ENCODE results near the gene RAD54L.
"Not testable (repeated sequence)": the region's sequence is repeated elsewhere in the genome, so short reads cannot be mapped to it uniquely, and the experiment has no call there.

Gene RAD54L

DNA sequence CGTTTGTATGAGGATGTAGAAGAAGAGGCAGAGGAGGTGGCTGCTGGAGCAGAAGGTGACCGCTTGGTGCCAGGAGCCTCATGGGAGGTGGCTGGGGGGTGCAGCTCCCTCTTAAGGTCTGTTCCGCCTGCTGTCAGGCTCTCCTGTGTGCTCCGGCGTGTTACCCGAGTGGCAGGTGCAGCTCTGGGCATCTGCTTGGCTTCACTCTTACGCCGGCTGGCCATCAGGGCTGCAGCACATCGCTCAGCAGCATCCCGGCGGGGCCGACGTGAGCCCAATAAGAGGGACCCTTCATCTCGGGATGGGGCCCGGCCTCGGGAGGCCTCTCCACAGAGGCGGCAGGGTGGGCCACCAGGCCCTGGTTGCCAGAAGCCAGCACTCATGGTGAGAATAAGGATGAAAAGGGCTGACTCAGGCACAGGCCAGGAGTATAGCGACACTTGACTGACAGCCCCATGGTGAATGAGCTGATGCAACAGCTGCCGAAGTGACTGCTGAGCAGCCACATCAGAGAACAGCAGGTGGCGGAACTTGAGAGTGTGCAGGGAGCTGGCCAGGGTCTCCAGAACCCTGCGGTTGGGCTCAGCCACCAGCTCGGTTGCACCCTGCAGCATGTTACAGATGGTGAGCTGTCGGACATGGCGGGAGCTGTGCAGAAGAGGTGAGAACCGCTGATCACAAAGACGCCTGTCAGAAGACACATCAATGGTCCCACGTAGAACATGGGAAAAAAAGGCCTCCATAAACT, 38.3 kb downstream of the RAD54L start:
- no peak for DNase-seq (ENCODE audit: low spot score)

DNA sequence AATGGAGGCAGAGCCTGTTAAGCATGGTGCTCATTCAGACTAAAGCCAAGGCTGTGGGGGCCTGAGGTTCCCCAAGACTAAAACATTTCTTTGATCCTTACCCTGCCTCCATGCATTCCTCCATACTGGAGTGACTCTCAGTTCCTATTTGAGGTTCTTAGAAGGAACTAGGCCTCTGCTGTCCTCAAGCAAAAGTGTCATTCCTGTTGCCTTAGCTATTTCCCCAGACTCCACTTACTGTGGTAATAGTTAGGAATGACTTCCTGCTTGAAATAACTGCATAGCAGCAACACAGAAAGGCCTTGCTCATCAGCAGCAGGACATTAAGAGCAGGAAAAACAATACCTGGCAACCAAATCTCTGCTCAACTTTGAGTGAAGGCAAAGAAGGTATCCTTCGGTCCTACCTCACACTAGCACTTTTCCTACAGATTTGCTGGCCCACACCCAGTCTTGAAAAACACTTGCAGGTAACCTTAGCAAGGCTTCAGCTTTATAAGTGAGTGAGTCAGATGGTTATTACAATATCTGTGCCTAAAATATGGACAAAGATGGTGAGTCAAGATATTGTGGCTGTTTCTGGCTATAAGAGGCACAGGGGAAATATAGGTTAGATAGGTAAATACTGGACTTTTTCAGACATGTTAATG, 41.0 kb downstream of the RAD54L start:
- no peak for DNase-seq (ENCODE audit: low spot score)

DNA sequence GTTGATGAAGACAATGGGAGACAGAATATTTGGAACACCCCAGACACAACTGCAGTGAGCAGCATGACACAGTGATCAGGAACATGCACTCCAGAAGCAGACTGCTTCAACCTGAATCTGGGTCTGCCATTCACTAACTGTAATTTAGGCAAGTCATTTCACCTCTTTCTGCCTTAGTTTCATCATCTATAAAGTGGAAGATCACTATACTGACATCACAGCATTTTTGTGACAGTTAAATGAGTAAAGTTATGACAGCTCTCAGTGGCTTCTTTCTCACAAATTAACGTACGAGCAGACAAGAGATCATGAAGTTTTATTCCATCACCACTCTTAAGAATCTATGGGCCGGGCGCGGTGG, 41.6 kb downstream of the RAD54L start:
- DNase-seq (ENCODE audit: low spot score): no peak

DNA sequence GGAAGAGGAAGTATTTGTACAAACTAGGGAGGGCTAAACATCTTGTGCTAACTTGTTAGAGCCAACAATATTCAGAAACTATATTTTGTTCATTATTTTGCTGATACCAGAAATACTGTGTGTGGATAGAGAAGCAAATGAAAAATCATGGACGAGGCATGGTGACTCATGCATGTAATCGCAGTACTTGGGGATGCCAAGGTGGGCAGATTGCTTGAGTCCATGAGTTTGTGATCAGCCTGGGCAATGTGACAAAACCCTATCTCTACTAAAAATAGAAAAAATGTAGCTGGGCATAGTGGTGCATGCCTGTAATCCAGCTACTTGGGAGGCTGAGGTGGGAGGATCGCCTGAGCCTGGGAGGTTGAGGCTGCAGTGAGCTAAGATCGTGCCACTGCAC, 42.4 kb downstream of the RAD54L start:
- no peak for DNase-seq (ENCODE audit: low spot score)

DNA sequence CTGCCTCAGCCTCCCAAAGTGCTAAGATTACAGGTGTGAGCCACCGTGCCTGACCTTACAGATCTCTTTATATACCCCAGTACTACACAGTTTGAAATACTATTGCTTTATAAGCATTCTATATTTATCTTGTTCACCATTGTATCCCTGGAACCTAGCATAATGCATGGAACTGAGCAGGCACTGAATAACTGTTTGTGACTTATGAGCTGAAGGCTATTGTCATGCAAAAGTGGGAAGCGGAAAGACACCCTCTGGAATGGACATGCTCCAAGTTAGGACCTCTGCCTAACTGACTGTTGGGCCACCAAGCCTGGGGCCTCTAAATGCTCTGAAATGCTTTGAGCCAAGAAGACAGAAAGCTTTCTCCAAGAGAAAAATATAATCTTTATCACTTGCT, 47.7 kb downstream of the RAD54L start:
- no peak for DNase-seq (ENCODE audit: low spot score)

DNA sequence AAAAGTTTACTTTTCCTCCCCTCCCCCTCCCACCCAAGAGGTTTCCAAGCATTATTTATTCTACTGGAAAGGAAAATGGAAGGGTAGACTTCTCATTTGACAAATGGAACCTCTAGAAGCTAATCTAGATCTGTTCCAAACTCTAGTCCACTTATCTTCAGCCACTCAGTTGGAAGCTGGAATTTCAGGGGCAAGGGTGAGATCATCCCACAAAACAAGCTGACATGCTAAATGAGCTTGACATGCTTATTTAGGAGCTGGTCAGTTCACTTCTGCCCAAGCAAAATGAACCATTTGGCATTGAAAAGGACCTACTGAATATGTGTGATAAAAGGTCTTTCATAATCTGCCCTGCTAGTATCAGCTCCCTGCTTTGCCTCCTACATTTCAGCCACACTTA, 50.8 kb downstream of the RAD54L start:
- no peak for DNase-seq (ENCODE audit: low spot score)

DNA sequence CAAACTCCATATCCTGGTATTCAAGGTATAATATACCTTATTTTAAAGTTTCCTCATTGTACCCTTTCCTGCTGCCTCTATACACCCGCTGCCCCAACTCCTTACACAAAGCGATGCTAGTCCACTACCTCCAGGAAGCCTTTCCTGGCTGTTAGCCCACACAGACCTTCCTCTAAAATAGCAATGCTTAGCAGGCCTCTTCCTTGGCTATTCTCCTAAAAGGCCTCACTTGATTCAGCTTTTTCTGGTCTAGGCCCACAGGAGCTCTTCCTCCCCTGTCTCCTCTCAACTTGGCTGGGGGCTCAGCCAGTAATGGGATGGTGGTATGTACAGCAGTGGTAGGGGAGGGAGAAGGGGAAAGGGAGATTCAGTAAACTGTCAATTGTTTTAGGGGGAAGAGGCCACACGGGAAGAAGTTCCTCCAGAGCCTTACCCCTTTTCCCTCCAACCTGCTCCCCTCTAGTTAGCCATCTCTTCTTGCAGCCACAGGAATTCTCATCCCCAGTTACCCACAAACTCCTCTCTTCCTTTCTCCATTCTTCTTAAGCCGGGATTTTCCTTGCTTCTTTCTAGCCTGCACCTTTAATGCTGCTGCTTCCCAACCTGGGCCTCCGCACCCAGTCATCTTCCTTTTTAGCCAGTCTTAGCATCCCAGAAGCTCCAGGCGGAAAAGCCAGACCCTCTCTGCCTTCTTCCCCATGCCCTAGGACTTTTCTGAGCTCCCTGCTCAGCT, 53.3 kb downstream of the RAD54L start:
- no peak for DNase-seq (ENCODE audit: low spot score)

DNA sequence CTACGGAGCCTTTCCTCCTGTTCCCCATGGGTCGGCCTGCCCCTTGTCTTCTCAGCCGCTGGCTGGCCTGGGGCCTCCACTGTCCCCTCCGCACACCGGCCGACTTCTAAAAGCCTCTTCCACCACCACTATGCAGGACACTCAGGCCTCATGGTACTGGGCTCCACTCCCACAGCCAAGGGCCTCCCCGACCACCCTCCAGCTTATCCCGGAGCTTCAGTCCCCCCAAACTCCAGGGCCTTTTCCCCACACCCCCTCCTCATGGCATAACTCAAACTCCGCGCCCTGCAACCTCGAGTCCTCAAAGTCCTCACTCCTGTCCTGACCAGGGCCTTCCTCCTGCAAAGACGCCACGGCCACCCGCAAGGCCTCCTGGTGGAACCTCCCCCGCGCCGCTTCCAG, 53.8 kb downstream of the RAD54L start:
- DNase-seq (ENCODE audit: low spot score): no peak

DNA sequence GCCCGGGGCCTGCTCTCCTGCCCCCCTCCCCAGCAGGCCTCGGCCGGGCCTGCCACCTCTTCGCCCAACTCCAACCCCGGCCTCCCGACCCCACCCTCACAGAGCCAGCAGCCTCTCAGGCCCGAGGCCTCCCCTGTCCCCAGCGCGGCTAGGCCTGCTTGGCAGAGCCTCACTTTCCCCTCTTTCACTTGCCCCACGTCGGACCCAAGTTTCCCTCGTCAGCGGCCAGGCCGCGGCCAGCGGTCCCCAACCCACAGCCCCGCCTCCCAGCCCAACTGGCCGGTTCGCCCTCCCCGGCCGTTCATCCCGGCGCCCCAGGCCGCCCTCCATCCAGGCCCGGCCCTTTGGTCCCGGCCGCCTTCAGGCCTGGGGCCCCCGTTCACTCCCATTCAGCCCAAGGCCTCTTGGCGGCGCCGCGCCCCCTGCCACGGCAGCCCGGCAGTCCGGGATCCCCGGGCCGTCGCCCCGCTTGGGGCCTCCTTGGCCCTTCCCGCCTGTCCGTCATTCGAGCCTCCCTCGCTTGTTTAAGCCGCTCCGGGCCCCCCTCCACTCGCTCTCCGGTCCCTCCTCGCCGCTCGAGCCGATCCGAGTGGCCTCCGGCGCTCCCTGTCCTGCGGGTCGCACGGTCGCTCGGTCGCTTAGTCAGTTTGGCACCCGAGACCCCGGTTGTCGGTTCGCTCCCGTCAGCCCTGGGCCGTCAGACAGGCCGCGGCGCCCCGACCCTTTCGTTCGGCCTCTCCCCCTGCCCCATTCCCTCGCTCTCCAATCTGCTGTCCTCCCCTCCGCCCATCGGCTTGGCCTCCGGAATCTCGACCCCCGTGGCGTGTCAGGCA, 54.5 kb downstream of the RAD54L start:
- peak; percentile 74 for DNase-seq (ENCODE audit: low spot score)

DNA sequence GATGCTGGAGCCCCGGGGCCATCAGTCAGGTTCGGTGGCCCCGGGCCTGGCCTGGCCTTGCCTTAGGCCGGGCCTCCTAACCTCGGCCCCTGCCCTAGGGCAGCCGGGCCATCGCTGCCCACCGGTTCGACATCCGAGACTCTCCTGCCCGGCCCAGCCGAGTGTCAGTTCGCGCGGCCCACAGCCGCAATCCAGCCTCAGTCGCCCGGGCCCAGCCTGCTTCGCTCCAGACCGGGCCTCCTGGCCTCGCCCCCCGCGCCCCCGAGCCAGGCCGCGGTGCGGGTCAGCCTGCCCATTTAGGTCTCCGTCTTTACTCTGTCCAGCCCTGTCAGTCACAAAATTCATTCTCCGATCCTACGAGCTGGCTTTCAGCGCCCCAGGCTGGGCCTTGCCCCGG, 55.1 kb downstream of the RAD54L start:
- peak; percentile 52 for DNase-seq (ENCODE audit: low spot score)

DNA sequence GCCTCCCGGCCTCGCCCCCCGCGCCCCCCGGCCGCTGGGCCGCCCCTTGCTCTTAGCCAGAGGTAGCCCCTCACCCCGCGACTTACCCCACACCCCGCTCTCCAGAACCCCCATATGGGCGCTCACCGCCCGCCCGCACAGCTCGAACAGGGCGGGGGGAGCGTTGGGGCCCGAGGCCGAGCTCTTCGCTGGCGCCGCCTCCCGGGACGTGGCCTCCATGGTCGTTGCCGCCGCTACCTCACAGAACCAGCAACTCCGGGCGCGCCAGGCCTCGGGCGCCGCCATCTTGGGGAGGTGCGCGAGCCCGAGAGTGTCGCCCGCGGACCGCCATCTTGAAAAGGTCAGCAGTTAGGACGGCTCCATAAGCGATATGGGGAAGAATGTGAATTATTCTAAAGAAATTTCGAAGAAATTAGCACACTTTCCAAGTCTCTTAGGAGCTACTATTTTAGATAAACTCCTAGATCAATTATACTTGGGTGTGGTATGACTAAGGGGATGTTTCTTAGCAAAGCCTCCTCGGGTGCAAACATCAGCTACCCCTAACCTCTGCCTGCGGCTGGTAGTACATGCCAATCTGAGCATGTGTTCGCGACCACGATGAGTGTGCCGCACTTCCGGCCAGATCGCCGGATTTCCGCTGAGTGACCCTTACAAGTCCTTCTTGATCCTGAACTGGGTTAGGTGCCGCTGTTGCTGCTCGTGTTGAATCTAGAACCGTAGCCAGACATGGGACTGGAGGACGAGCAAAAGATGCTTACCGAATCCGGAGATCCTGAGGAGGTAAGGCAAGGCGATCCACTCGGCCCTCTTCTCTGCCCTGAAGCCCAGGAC, 55.7 kb downstream of the RAD54L start, which contains the start of the genes LRRC41 and UQCRH:
Gene LRRC41, minus strand, starts transcription at position 579 of the 834 bp plus-strand sequence. Its CDS starts 294 bp downstream, at position 285.
Gene UQCRH, plus strand, starts transcription at position 661 of the 834 bp plus-strand sequence. Its CDS starts 69 bp downstream, at position 730.
- DNase-seq (ENCODE audit: low spot score): peak; percentile 89

DNA sequence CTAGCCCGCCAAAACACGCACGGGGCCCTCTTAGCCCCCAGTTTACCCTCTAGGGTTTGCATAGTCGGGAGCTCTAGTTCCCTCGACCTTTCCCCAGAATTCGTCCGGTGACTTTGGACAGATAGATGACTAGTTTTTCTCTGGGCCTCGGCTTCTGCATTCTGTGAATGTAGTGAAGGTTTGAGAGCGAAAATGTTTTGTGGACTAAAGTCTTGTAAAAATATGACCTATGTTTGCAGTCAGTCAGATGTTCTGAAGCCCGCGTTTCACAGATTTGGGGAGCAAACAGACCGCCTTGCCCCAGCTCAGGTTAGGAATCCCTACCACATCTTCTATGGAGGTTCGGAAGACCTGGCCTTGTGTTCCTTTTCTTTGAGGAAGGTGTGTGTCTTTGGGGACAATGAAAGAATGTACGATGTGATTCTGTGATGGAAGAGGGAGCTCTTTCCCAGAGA, 56.3 kb downstream of the RAD54L start:
- DNase-seq (ENCODE audit: low spot score): no peak

DNA sequence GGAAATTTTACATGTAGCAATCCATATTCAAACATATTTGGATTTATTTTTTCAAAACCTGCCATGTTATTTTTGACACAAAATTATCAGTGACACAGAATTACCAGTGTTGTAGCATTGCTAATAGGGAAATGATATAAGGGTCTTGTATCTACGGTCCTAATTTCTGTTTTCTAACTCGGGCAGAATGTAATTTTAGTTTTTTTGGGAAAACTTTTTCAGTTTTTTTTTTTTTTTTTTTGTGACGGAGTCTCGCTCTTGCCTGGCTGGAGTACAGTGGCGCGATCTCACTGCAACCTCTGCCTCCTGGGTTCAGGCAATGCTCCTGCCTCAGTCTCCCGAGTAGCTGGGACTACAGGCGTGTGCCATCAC, 58.6 kb downstream of the RAD54L start:
- no peak for DNase-seq (ENCODE audit: low spot score)

DNA sequence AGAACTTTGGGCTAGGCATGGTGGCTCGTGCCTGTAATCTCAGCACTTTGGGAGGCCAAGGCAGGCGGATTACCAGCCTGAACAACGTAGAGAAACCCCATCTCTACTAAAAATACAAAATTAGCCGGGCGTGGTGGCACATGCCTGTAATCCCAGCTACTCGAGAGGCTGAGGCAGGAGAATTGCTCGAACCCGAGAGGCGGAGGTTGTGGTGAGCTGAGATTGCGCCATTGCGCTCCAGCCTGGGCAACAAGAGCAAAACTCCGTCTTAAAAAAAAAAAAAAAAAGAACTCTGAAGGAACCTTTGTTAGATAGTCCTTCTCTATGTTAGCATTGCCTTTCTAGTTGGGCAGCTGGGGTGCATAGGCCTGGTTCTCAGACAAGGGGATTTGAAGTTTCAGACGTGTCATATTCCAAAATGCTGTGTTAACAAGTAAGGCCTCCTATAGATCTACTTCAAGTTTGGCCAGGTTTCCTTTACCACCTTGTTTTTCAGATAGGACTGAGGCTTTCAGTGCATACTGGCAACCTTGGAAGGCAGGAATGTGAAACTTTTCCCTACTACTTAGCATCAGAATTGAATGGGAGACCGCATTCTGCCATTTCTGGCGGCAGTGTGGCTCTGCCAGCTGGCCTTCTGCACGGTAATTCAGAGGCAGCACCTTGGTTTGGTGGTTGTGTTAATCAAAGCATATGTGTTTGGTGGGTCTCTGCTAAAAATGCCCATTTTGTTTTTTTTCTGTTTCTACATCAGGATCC, 62.0 kb downstream of the RAD54L start:
- no peak for DNase-seq (ENCODE audit: low spot score)

DNA sequence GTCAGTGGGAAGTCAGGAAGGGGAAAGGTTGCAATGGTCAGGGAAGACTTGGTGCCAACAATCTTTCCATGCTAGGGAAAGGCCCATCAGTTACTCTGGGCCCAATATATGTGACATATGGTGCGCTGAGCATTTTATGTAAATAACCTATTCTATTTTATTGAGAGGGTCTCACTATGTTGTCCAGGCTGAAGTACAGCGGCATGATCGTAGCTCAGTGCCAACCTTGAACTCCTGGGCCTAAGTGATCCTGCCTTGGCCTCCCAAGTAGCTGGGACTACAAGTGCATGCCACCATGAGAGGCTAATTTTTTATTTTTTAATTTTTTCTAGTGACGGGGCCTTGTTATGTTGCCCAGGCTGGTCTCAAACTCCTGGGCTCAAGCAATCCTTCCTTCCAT, 62.8 kb downstream of the RAD54L start:
- DNase-seq (ENCODE audit: low spot score): no peak

DNA sequence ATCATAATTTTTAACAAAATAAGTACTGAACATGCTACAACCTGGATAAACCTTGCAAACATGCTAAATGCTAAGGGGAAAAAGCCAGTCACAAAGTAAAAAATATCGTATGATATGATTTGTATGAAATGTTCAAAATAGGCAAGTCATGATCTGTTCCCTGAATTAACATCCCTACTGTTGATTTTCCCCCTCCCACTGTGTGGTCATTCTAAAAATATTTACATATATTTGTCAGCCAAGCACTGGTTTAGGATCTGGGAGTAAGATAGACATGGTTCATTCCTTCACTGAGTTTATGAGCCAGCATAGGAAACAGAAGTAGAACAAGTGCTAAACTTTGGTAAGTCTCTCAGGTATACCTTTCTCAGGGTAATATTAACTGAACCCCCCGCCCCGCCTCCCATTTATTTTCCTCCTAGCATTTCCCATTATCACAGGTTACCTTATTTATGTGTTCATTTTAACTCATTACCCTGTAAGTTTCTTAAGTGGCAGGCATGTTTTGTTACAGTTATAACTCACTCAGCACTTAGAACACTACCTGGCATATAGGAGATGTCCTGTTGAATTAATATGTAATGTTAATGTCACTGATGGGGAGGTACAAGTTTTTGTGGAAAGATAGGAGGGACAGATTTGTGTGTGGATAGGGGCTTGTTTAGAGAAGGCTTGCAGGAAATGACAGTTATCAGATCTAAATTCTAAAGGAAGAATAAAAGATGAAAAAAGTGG, 68.3 kb downstream of the RAD54L start:
- DNase-seq (ENCODE audit: low spot score): no peak

DNA sequence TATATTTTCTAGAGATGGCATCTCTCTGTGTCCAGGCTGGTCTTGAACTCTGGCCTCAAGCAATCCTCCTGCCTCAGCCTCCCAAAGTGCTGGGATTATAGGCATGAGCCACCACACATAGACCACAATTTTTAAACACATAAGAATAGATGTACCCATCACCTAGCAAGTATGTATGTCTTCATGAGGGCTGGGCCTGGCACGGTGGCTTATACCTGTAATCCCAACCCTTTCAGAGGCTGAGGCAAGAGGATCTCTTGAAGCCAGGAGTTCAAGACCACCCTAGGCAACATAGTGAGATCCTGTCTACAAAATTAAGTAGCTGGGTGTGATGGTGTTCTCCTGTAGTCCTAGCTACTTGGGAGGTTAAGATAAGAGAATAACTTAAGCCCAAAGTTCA, 69.8 kb downstream of the RAD54L start:
- no peak for DNase-seq (ENCODE audit: low spot score)

DNA sequence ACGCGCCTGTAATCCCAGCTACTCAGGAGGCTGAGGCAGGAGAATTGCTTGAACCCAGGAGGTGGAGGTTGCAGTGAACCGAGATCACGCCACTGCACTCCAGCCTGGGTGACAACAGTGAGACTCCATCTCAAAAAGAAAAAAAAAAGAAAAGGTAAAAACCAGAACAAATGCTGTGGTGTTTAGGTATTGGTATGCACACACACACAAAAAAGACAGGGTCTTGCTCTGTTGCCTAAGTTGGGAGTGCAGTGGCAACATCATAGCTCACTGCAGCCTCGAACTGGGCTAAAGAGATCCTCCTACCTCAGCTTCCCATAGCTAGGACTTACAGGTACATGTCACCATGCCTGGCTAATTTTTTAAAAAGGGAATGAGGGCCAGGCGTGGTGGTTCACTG, 71.7 kb downstream of the RAD54L start:
- DNase-seq (ENCODE audit: low spot score): not testable (repeated sequence)

All from iPS-NIHi11 (cell line).